AG04450 (cell line): ENCODE measurements around the gene LY86. TPM values are rescaled to one million over a fixed set of nuclear protein-coding genes. Genes with fewer than 3 reads are reported as not detected.

ENCODE experiments used
- CTCF ChIA-PET: fragments of 300-600, 350-600 bp; formaldehyde crosslinking; extraction: SDS; loops from one replicate; lab custom pipeline; 2022; ENCODE audit warnings: antibody characterized with exemption, inconsistent platforms; lab: Charles Lee
- POLR2A ChIA-PET: fragments of 350-600 bp; formaldehyde crosslinking; extraction: SDS; loops from one replicate; lab custom pipeline; 2021; ENCODE audit warnings: antibody characterized with exemption, inconsistent platforms; lab: Yijun Ruan, JAX
- DNase-seq: peaks from one replicate; pipeline ENCODE4 v3.0.0-alpha.2; 2011; ENCODE audit warnings: low read depth, low spot score
- H3K27ac ChIP-seq: one replicate; pipeline ENCODE4 v1.5.1; 2012; ENCODE audit warnings: low read depth, low read length, control low read depth
- H3K27me3 ChIP-seq: one replicate; pipeline ENCODE4 v1.6.0; 2012; ENCODE audit warnings: low read length; ENCODE audit not compliant: control insufficient read depth, insufficient read depth
- H3K4me3 ChIP-seq: 2 replicates; pipeline ENCODE4 v1.5.1; 2011; ENCODE audit warnings: mild to moderate bottlenecking, low read depth, low read length, control low read depth
- H3K9me3 ChIP-seq: 2 replicates; pipeline ENCODE4 v1.5.1; 2012; ENCODE audit warnings: low read length; ENCODE audit not compliant: control insufficient read depth, insufficient read depth
- polyA plus RNA-seq: library from polyadenylated mRNA; depleted of rRNA; stranded (reverse); fragments of >200 nt; gene quantifications from 2 replicates; pipeline ENCODE4 v1.2.3, GENCODE V29; 2011
- TF ChIP-seq, protein P1 (sequence below): IDR thresholded peaks from 2 replicates; pipeline ENCODE4 v1.5.1; 2011; ENCODE audit warnings: low read depth, low read length, control low read depth, inconsistent platforms

Gene LY86
- polyA plus RNA-seq, 1 experiment, result not detected

DNA sequence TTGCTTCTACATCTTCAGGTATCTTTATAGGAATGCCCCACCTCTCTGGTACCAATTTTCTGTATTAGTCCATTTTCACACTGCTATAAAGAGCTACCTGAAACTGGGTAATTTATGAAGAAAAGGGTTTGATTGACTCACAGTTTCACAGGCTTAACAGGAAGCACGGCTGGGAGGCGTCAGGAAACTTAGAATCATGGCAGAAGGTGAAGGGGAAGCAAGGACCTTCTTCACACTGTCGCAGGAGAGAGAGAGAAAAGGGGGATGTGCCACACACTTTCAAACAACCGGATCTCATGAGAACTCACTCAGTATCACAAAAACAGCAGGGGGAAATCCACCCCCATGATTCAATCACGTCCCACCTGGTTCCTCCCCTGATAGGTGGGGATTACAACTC, 24.4 kb upstream of the LY86 start:
- peaks cover 2% of the 10 kb centered on the region; the same call in 1 of the 2 replicates for H3K9me3 ChIP-seq
- H3K27me3 ChIP-seq, result no peaks in the 10 kb centered on the region
- ChIA-PET CTCF (no interaction called here), POLR2A (no interaction called here)
- H3K4me3 ChIP-seq, result no peak overlapping the region
- no peak overlapping the region for H3K27ac ChIP-seq
- DNase-seq, result no peak
- TF ChIP-seq, protein P1, sequence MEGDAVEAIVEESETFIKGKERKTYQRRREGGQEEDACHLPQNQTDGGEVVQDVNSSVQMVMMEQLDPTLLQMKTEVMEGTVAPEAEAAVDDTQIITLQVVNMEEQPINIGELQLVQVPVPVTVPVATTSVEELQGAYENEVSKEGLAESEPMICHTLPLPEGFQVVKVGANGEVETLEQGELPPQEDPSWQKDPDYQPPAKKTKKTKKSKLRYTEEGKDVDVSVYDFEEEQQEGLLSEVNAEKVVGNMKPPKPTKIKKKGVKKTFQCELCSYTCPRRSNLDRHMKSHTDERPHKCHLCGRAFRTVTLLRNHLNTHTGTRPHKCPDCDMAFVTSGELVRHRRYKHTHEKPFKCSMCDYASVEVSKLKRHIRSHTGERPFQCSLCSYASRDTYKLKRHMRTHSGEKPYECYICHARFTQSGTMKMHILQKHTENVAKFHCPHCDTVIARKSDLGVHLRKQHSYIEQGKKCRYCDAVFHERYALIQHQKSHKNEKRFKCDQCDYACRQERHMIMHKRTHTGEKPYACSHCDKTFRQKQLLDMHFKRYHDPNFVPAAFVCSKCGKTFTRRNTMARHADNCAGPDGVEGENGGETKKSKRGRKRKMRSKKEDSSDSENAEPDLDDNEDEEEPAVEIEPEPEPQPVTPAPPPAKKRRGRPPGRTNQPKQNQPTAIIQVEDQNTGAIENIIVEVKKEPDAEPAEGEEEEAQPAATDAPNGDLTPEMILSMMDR, result no peak

DNA sequence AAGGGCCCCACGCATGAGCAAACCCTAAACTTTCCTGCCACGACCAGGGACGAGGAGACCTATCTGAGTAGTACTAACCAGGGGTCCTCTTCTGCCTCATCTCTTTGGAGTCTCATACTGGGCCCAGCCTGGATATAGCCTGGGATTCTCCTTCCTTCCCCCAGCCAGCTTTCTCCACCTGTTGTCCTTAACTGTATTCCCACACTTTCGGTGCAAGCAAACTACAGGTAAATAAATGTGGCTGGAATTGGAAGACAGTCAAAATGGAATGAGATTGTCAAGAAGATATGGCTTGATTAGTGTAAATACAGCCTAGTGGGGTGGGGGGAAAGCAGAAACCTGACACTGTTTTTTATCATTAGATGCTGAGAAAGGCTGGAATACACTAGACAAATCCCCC, 23.5 kb upstream of the LY86 start:
- Histone ChIP-seq H3K4me3 (no peak overlapping the region), H3K27ac (no peak overlapping the region), H3K27me3 (no peaks in the 10 kb centered on the region), H3K9me3 (peaks cover 2% of the 10 kb centered on the region; the same call in 1 of the 2 replicates)
- TF ChIP-seq, protein P1, result no peak
- DNase-seq, result no peak
- ChIA-PET POLR2A (no interaction called here), CTCF (no interaction called here)

- ChIA-PET CTCF (no interaction called here), POLR2A (no interaction called here)
- Histone ChIP-seq H3K27me3 (no peaks in the 10 kb centered on the region), H3K27ac (no peak overlapping the region), H3K4me3 (no peak overlapping the region), H3K9me3 (peaks cover 2% of the 10 kb centered on the region; the same call in 1 of the 2 replicates)
- TF ChIP-seq, protein P1, result no peak
- no peak for DNase-seq
These were observed 23.0 kb upstream of the LY86 start for GRCh38 chr6:6565488-6565887.

DNA sequence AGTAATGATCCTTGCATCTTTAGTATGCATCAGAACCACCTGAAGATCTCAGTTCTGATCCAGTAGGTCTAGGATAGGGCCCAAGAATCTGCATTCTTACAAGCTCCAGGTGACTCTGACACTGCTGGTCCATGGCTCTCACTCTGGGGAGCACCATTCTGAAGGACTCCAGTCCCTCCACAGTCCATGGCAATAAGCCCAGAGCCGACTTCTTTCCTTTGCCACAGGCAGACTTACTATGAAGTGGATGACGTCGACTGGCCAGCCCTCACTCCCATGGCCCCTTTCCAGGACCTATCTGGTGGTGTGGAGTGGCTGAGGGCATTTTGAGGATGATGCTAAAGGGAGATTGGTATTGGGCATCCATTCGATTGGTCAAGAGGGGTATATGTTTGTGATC, 21.8 kb upstream of the LY86 start:
- no peak for DNase-seq
- ChIA-PET CTCF (no interaction called here), POLR2A (no interaction called here)
- Histone ChIP-seq H3K9me3 (peaks cover 2% of the 10 kb centered on the region; the same call in 1 of the 2 replicates), H3K27me3 (no peaks in the 10 kb centered on the region), H3K4me3 (no peak overlapping the region), H3K27ac (no peak overlapping the region)
- TF ChIP-seq, protein P1, result no peak

GRCh38 chr6:6569096-6569810, 19.3 kb upstream of the LY86 start:
- H3K27me3 ChIP-seq, result no peaks in the 10 kb centered on the region
- DNase-seq, result no peak
- no peak overlapping the region for H3K4me3 ChIP-seq
- no peak overlapping the region for H3K27ac ChIP-seq
- POLR2A ChIA-PET, result no interaction called here
- TF ChIP-seq, protein P1, result no peak
- H3K9me3 ChIP-seq, result no peaks in the 10 kb centered on the region
- CTCF ChIA-PET, result no interaction called here
